Panc1 (cell line): ENCODE results near the gene FAM3C.

Source experiments
- TF ChIP-seq, protein P1 (sequence below): fragments of 450-650 bp; IDR thresholded peaks from 2 replicates; pipeline ENCODE4 v1.5.1; 2017; ENCODE audit warnings: mild to moderate bottlenecking
- TF ChIP-seq, protein P2 (sequence below), 2 experiments: IDR thresholded peaks; 2 replicates each; pipeline ENCODE4 v1.6.1; 2011 to 2012; ENCODE audit warnings: low read depth in 2 of 2, control low read depth in 1 of 2, low read length in 1 of 2, mild to moderate bottlenecking in 1 of 2, moderate library complexity in 1 of 2; ENCODE audit not compliant: insufficient read depth in 1 of 2

DNA sequence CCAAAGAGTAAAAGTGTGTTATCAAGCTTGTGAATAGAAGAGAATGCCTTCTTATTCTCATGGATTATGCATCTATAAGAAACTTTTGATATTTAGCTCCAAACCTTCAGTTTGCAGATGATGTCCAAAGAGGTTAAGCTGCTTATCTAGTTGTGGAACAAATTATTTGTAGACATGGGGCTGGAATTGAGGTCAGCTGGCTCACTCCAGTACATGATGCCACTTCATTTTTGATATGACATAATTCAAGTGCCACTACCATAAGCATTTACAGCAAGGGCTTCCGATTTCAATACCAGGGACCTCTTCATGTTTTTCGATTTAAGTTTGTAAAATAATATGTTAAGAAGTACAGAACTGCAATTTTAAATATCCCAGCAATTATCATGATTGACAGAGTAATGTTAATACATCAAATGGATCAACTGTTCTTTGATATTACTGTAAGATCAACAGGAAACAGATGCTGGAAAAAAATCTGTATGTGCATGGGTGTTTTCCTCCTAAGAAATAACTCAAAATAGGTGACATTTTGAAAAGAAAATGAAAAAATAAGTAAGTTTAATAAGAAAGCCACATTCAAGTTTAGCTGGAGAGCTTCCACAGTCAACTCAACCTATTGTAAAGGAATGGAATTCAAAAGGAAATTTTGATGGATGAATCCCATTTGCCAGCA lies 12.7 kb downstream of the FAM3C start:
- TF ChIP-seq, protein P1, sequence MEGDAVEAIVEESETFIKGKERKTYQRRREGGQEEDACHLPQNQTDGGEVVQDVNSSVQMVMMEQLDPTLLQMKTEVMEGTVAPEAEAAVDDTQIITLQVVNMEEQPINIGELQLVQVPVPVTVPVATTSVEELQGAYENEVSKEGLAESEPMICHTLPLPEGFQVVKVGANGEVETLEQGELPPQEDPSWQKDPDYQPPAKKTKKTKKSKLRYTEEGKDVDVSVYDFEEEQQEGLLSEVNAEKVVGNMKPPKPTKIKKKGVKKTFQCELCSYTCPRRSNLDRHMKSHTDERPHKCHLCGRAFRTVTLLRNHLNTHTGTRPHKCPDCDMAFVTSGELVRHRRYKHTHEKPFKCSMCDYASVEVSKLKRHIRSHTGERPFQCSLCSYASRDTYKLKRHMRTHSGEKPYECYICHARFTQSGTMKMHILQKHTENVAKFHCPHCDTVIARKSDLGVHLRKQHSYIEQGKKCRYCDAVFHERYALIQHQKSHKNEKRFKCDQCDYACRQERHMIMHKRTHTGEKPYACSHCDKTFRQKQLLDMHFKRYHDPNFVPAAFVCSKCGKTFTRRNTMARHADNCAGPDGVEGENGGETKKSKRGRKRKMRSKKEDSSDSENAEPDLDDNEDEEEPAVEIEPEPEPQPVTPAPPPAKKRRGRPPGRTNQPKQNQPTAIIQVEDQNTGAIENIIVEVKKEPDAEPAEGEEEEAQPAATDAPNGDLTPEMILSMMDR: no peak
- TF ChIP-seq, protein P2, sequence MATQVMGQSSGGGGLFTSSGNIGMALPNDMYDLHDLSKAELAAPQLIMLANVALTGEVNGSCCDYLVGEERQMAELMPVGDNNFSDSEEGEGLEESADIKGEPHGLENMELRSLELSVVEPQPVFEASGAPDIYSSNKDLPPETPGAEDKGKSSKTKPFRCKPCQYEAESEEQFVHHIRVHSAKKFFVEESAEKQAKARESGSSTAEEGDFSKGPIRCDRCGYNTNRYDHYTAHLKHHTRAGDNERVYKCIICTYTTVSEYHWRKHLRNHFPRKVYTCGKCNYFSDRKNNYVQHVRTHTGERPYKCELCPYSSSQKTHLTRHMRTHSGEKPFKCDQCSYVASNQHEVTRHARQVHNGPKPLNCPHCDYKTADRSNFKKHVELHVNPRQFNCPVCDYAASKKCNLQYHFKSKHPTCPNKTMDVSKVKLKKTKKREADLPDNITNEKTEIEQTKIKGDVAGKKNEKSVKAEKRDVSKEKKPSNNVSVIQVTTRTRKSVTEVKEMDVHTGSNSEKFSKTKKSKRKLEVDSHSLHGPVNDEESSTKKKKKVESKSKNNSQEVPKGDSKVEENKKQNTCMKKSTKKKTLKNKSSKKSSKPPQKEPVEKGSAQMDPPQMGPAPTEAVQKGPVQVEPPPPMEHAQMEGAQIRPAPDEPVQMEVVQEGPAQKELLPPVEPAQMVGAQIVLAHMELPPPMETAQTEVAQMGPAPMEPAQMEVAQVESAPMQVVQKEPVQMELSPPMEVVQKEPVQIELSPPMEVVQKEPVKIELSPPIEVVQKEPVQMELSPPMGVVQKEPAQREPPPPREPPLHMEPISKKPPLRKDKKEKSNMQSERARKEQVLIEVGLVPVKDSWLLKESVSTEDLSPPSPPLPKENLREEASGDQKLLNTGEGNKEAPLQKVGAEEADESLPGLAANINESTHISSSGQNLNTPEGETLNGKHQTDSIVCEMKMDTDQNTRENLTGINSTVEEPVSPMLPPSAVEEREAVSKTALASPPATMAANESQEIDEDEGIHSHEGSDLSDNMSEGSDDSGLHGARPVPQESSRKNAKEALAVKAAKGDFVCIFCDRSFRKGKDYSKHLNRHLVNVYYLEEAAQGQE (IDR thresholded peaks at IDR 0.05; ENCODE audit: insufficient read depth in 1 of 2, low read depth in 2 of 2, low read length in 1 of 2): no peak
